Mesothelial cell of epicardium (in vitro differentiated cells): ENCODE data around the gene KANSL2. TPM values are rescaled to one million over a fixed set of nuclear protein-coding genes. Genes with fewer than 3 reads are reported as not detected.

Source experiments
- DNase-seq, 2 experiments: peaks; one replicate each; pipeline ENCODE4 v3.0.0; 2021; ENCODE audit warnings: low spot score in 2 of 2; ENCODE audit not compliant: unreplicated experiment in 2 of 2
- H3K27ac Mint-ChIP-seq: 2 replicates; pipeline ENCODE4 v1.8.0; 2021; ENCODE audit warnings: mixed read lengths
- H3K27me3 Mint-ChIP-seq: 2 replicates; pipeline ENCODE4 v1.8.0; 2021; ENCODE audit warnings: low read depth, mixed read lengths
- H3K36me3 Mint-ChIP-seq: 2 replicates; pipeline ENCODE4 v1.8.0; 2021; ENCODE audit warnings: mixed read lengths
- H3K4me1 Mint-ChIP-seq: 2 replicates; pipeline ENCODE4 v1.8.0; 2021; ENCODE audit warnings: mixed read lengths
- H3K4me3 Mint-ChIP-seq: 2 replicates; pipeline ENCODE4 v1.8.0; 2021; ENCODE audit warnings: mild to moderate bottlenecking, moderate library complexity, mixed read lengths
- H3K9me3 Mint-ChIP-seq: 2 replicates; pipeline ENCODE4 v1.8.0; 2021; ENCODE audit warnings: mixed read lengths
- CTCF ChIP-seq: fragments of 200-600 bp; sonication (generic); IDR thresholded peaks from one replicate; pipeline ENCODE4 v1.5.0; 2021; ENCODE audit warnings: antibody characterized with exemption; ENCODE audit not compliant: unreplicated experiment
- total RNA-seq: library from RNA; stranded (reverse); gene quantifications from 3 replicates; pipeline ENCODE4 v1.2.1, GENCODE V29; 2021

Gene KANSL2
- total RNA-seq, 1 donor from 2014 or later = 48.4 TPM

- no peaks in the 10 kb centered on the region for H3K9me3 Mint-ChIP-seq
- no peak overlapping the region for H3K27ac Mint-ChIP-seq
- peaks cover 50% of the 10 kb centered on the region for H3K36me3 Mint-ChIP-seq
- DNase-seq = no peak
- H3K4me3 Mint-ChIP-seq = no peak overlapping the region
- TF ChIP-seq CTCF = no peak
- H3K27me3 Mint-ChIP-seq = no peaks in the 10 kb centered on the region
- H3K4me1 Mint-ChIP-seq = peaks cover 14% of the 10 kb centered on the region
Measured at GRCh38 chr12:48694038-48694437, 12.0 kb upstream of the KANSL2 start.

GRCh38 chr12:48693572-48693971, 11.5 kb upstream of the KANSL2 start:
- Mint-ChIP-seq H3K36me3 (peaks cover 53% of the 10 kb centered on the region), H3K9me3 (no peaks in the 10 kb centered on the region), H3K27me3 (no peaks in the 10 kb centered on the region), H3K4me1 (peaks cover 14% of the 10 kb centered on the region), H3K27ac (no peak overlapping the region), H3K4me3 (no peak overlapping the region)
- no peak for DNase-seq
- TF ChIP-seq CTCF = no peak

- Mint-ChIP-seq H3K27ac (peak overlapping the region; percentile 60), H3K4me1 (peaks cover 14% of the 10 kb centered on the region), H3K4me3 (no peak overlapping the region), H3K36me3 (peaks cover 50% of the 10 kb centered on the region), H3K27me3 (no peaks in the 10 kb centered on the region), H3K9me3 (no peaks in the 10 kb centered on the region)
- DNase-seq = no peak
- no peak for TF ChIP-seq CTCF
Measured at GRCh38 chr12:48691826-48692487, 9.9 kb upstream of the KANSL2 start.

GRCh38 chr12:48690990-48691389, 9.0 kb upstream of the KANSL2 start:
- Mint-ChIP-seq H3K27me3 (no peaks in the 10 kb centered on the region), H3K4me1 (peaks cover 14% of the 10 kb centered on the region), H3K27ac (peak overlapping the region; percentile 64), H3K9me3 (no peaks in the 10 kb centered on the region), H3K36me3 (peaks cover 46% of the 10 kb centered on the region), H3K4me3 (no peak overlapping the region)
- no peak for TF ChIP-seq CTCF
- no peak for DNase-seq

GRCh38 chr12:48690436-48690835, 8.4 kb upstream of the KANSL2 start:
- no peak for DNase-seq
- peaks cover 41% of the 10 kb centered on the region for H3K36me3 Mint-ChIP-seq
- no peak for TF ChIP-seq CTCF
- H3K9me3 Mint-ChIP-seq = no peaks in the 10 kb centered on the region
- H3K27me3 Mint-ChIP-seq = no peaks in the 10 kb centered on the region
- H3K4me1 Mint-ChIP-seq = peaks cover 14% of the 10 kb centered on the region
- H3K4me3 Mint-ChIP-seq = no peak overlapping the region
- H3K27ac Mint-ChIP-seq = peak overlapping the region; percentile 64

GRCh38 chr12:48688836-48689235, 6.8 kb upstream of the KANSL2 start:
- Mint-ChIP-seq H3K9me3 (no peaks in the 10 kb centered on the region), H3K27me3 (no peaks in the 10 kb centered on the region), H3K4me1 (peaks cover 14% of the 10 kb centered on the region), H3K36me3 (peaks cover 29% of the 10 kb centered on the region), H3K27ac (no peak overlapping the region), H3K4me3 (no peak overlapping the region)
- no peak for TF ChIP-seq CTCF
- DNase-seq = no peak
